Measurements from ENCODE around the gene MR1. TPM values are rescaled to one million over a fixed set of nuclear protein-coding genes. Genes with fewer than 3 reads are reported as not detected.

Gene MR1
- total and polyA plus RNA-seq, 9 of the 15 experiments (the other 6 are each of a cell fraction or from before 2014, with no cell fraction given), result 9.7 to 21.7 (median 15.6) TPM

DNA sequence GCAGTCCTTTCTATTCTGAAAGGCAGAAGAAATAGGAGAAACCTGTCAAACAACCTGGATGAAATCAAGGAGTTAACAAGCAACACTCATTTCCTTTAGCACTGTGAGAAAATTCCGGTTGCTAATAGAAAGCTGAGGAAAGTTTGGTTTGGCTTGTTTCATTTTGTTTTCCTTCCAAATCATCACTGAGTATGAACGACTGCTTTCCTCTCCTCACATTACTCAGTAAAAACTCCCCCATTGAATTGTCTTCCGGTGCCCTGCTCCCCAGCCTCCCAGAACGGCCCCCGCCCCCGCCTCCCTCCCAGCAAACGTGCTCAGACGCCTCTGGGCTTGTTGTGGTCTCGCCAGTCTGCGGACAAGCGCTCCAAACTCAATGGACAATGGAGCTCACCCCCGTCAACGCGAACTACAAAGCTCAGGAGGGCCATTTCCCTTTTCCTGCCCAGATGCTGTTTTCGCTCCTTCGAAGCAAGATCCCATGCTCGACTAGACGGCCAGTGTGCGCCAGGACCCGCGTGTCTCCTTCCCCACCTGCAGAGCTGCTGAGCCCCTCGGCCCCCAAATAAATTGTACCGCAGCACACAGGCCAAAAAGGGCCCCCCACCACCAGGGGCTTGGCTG, 11.9 kb upstream of the MR1 start (continued):
- TF ChIP-seq KDM1A (IDR thresholded peaks at IDR 0.05) (no peak), PREB (CRISPR knock-in tag; IDR thresholded peaks at IDR 0.05) (no peak), ZC3H11A (IDR thresholded peaks at IDR 0.05; ENCODE audit: low read depth, low read length) (no peak), TCF3 (CRISPR knock-in tag; IDR thresholded peaks at IDR 0.05) (no peak), ZNF134 (CRISPR knock-in tag; conservative IDR thresholded peaks at IDR 0.05) (no peak), HOXB6 (CRISPR knock-in tag; IDR thresholded peaks at IDR 0.05; ENCODE audit: borderline replicate concordance) (no peak), SRF (CRISPR knock-in tag; IDR thresholded peaks at IDR 0.05) (0 out of 4 replicates have a peak, but pooled peaks of 1 of the 2 experiments have one; percentile 26), HMGN3 (IDR thresholded peaks at IDR 0.05; ENCODE audit: borderline replicate concordance, extremely low read depth, insufficient read length, low read depth, low read length) (no peak), TEAD2 (tag; IDR thresholded peaks at IDR 0.05) (no peak), SIN3A (IDR thresholded peaks at IDR 0.05; ENCODE audit: borderline replicate concordance in 2 of 2, control insufficient read depth in 1 of 2, low read depth in 2 of 2, low read length in 2 of 2) (peak; percentile 33 to 77; a peak in 1 of 4 replicates), BRCA1 (IDR thresholded peaks at IDR 0.05) (no peak), BRCA1 (CRISPR knock-in tag; IDR thresholded peaks at IDR 0.05) (no peak), ZNF282 (CRISPR knock-in tag; IDR thresholded peaks at IDR 0.05) (no peak), ARNT (IDR thresholded peaks at IDR 0.05) (0 out of 4 replicates have a peak, but pooled peaks of 1 of the 2 experiments have one; percentile 56), CTCFL (IDR thresholded peaks at IDR 0.05; ENCODE audit: borderline replicate concordance, insufficient read depth, low read depth, low read length, poor library complexity, severe bottlenecking) (no peak)
- TF ChIP-seq, protein P1, sequence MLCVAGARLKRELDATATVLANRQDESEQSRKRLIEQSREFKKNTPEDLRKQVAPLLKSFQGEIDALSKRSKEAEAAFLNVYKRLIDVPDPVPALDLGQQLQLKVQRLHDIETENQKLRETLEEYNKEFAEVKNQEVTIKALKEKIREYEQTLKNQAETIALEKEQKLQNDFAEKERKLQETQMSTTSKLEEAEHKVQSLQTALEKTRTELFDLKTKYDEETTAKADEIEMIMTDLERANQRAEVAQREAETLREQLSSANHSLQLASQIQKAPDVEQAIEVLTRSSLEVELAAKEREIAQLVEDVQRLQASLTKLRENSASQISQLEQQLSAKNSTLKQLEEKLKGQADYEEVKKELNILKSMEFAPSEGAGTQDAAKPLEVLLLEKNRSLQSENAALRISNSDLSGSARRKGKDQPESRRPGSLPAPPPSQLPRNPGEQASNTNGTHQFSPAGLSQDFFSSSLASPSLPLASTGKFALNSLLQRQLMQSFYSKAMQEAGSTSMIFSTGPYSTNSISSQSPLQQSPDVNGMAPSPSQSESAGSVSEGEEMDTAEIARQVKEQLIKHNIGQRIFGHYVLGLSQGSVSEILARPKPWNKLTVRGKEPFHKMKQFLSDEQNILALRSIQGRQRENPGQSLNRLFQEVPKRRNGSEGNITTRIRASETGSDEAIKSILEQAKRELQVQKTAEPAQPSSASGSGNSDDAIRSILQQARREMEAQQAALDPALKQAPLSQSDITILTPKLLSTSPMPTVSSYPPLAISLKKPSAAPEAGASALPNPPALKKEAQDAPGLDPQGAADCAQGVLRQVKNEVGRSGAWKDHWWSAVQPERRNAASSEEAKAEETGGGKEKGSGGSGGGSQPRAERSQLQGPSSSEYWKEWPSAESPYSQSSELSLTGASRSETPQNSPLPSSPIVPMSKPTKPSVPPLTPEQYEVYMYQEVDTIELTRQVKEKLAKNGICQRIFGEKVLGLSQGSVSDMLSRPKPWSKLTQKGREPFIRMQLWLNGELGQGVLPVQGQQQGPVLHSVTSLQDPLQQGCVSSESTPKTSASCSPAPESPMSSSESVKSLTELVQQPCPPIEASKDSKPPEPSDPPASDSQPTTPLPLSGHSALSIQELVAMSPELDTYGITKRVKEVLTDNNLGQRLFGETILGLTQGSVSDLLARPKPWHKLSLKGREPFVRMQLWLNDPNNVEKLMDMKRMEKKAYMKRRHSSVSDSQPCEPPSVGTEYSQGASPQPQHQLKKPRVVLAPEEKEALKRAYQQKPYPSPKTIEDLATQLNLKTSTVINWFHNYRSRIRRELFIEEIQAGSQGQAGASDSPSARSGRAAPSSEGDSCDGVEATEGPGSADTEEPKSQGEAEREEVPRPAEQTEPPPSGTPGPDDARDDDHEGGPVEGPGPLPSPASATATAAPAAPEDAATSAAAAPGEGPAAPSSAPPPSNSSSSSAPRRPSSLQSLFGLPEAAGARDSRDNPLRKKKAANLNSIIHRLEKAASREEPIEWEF (CRISPR knock-in tag; IDR thresholded peaks at IDR 0.05), result no peak
- TF ChIP-seq, protein P2, sequence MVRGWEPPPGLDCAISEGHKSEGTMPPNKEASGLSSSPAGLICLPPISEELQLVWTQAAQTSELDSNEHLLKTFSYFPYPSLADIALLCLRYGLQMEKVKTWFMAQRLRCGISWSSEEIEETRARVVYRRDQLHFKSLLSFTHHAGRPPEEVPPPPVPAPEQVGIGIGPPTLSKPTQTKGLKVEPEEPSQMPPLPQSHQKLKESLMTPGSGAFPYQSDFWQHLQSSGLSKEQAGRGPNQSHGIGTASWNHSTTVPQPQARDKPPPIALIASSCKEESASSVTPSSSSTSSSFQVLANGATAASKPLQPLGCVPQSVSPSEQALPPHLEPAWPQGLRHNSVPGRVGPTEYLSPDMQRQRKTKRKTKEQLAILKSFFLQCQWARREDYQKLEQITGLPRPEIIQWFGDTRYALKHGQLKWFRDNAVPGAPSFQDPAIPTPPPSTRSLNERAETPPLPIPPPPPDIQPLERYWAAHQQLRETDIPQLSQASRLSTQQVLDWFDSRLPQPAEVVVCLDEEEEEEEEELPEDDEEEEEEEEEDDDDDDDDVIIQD (CRISPR knock-in tag; IDR thresholded peaks at IDR 0.05), result no peak
